GM18951 (cell line): ENCODE measurements around the gene RASGRF2.

Experiments used
- POLR2A ChIP-seq: IDR thresholded peaks from 4 replicates; pipeline ENCODE4 v1.6.1; 2011; ENCODE audit warnings: mild to moderate bottlenecking; ENCODE audit not compliant: insufficient read length, insufficient read depth; ENCODE audit errors: extremely low read depth
- in situ Hi-C: fragments of 300-500 bp; cut with MboI; formaldehyde crosslinking; loops from one replicate; pipeline ENCODE4 v1.12.0; 2022; ENCODE audit warnings: low sequenced_read_pairs, mixed read lengths, inconsistent platforms; ENCODE audit not compliant: unreplicated experiment

The RASGRF2 gene

GRCh38 chr5:80930940-80931339 is 29.2 kb upstream of the RASGRF2 start:
- TF ChIP-seq POLR2A: no peak

GRCh38 chr5:80931411-80931810 is 28.8 kb upstream of the RASGRF2 start:
- TF ChIP-seq POLR2A: no peak
- in situ Hi-C loops: no loop called here

More at GRCh38 chr5:80930940-80931339, 29.2 kb upstream of the RASGRF2 start:
- in situ Hi-C loops: no loop called here

GRCh38 chr5:80933036-80933435 is 27.1 kb upstream of the RASGRF2 start:
- TF ChIP-seq POLR2A: no peak
- in situ Hi-C loops: no loop called here

- TF ChIP-seq POLR2A: no peak
- in situ Hi-C loops: no loop called here
Observed at GRCh38 chr5:80934751-80935150, 25.4 kb upstream of the RASGRF2 start.

- no peak for TF ChIP-seq POLR2A
- in situ Hi-C loops: no loop called here
Observed at GRCh38 chr5:80935811-80936385, 24.3 kb upstream of the RASGRF2 start.

GRCh38 chr5:80936881-80937280 is 23.3 kb upstream of the RASGRF2 start:
- in situ Hi-C loops: no loop called here
- no peak for TF ChIP-seq POLR2A

- in situ Hi-C loops: no loop called here
Observed at GRCh38 chr5:80937584-80938356, 22.4 kb upstream of the RASGRF2 start.

GRCh38 chr5:80941496-80941895 is 18.7 kb upstream of the RASGRF2 start:
- in situ Hi-C loops: no loop called here
- TF ChIP-seq POLR2A: no peak

More at GRCh38 chr5:80937584-80938356, 22.4 kb upstream of the RASGRF2 start:
- no peak for TF ChIP-seq POLR2A

GRCh38 chr5:80951366-80951765 is 8.8 kb upstream of the RASGRF2 start:
- in situ Hi-C loops: no loop called here
- TF ChIP-seq POLR2A: no peak

GRCh38 chr5:80953587-80953986 is 6.6 kb upstream of the RASGRF2 start:
- in situ Hi-C loops: no loop called here

GRCh38 chr5:80955082-80955590 is 5.0 kb upstream of the RASGRF2 start:
- no peak for TF ChIP-seq POLR2A
- in situ Hi-C loops: no loop called here

More at GRCh38 chr5:80953587-80953986, 6.6 kb upstream of the RASGRF2 start:
- no peak for TF ChIP-seq POLR2A

GRCh38 chr5:80956272-80956671 is 3.9 kb upstream of the RASGRF2 start:
- in situ Hi-C loops: no loop called here
- no peak for TF ChIP-seq POLR2A

GRCh38 chr5:80957031-80957761 is 3.0 kb upstream of the RASGRF2 start:
- in situ Hi-C loops: no loop called here
- no peak for TF ChIP-seq POLR2A
